GM21526 (cell line): Measurements from ENCODE around the gene VEPH1.

Experiments used
- ATAC-seq: cut with Tn5 transposase; IDR thresholded peaks from one replicate; pipeline ENCODE4 v1.9.1; 2021; ENCODE audit warnings: moderate library complexity; ENCODE audit not compliant: unreplicated experiment, low FRiP score

VEPH1 gene

GRCh38 chr3:157313186-157313585 lies 190.0 kb downstream of the VEPH1 start:
- ATAC-seq = no peak

DNA sequence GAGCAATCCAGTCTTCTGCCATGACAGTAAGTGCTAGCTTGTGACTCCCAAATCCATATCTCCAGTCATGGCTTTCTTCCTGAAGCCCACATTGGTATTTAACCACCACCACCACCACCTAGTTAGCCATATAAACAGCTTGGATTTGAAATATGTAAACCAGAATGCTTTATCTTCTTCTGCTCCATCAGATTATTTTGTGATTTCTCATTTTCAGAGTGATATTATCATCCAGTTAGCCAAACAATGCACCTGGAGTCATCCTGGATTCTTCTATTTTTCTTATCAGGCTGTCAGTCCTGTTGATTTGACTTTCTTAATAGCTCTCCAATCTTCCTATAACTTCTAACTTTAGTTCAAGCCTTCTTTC lies 190.9 kb downstream of the VEPH1 start:
- ATAC-seq = no peak

GRCh38 chr3:157311633-157312375 lies 191.4 kb downstream of the VEPH1 start:
- no peak for ATAC-seq

DNA sequence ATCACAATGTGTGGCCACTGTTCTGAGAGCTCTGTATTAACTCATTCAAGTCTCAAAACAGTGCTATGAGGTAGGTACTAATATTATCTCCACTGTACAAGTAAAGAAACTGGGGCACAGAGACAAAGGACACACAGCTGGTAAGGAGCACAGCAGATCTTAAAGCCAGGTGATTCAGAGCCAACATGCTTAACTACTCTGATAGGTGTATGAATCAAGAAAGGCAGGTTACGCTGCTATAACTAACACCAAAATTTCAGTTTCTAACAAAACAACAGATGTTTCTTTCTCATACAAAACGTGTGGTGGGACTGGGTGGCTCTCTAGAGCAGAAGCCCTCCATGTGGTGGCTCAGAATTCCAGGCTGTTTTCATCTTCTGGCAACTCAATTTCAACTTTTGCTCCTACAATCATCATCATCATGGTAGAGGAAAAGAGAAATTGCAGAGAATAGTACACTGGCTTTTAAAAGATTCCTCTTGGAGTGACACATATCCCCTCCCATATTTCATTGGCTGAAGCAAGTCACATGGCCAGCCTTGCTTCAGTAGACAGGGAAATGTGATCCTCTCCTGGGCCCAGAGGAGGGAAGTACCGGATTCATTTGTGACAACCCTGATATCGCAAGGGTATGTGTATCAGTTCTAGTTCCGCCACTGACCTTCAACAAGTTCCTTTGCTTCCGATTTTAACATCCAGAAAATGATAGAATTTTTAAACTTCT lies 192.7 kb downstream of the VEPH1 start:
- ATAC-seq = peak; percentile 73

- no peak for ATAC-seq
Observed at GRCh38 chr3:157306502-157306901, 196.7 kb downstream of the VEPH1 start.

- no peak for ATAC-seq
Observed at GRCh38 chr3:157305392-157305791, 197.8 kb downstream of the VEPH1 start.

DNA sequence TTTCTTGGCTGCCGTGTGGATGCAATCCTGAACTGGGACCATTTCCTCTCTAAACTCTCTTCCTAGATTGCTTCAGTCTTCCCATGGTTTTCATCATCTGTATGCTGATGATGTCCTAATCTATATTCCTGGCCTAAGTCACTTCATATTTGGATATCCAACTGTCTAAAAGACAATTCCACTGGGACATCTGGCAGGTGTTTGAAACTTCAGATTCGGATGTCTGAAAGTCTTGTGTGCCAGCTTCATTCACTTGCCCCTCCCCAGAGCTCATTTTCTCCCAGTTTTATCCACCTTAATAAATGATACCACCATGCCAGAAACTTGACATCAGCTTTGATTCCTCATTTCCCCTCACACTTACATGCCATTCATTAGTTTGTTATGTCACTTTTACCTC lies 201.5 kb downstream of the VEPH1 start:
- ATAC-seq = no peak

- no peak for ATAC-seq
Observed at GRCh38 chr3:157300981-157301663, 202.1 kb downstream of the VEPH1 start.

DNA sequence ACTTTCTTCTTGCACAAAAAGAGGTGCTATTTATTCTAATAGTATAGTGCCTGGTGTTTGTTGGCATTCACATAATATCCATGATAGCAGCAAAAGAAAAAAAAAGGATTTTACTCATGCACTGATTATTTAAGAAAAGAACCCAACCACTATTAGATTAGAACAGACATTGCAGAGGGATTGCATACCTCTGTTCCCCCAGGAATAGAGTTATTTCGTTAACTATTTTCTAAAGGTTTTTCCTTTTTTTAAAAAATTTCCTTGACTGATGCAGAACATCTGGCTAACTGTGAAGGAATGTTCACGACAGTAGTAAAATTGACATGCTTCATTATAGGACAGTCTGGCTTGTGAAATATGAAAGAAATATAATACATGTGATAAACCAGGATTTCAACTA lies 203.1 kb downstream of the VEPH1 start:
- ATAC-seq = no peak

DNA sequence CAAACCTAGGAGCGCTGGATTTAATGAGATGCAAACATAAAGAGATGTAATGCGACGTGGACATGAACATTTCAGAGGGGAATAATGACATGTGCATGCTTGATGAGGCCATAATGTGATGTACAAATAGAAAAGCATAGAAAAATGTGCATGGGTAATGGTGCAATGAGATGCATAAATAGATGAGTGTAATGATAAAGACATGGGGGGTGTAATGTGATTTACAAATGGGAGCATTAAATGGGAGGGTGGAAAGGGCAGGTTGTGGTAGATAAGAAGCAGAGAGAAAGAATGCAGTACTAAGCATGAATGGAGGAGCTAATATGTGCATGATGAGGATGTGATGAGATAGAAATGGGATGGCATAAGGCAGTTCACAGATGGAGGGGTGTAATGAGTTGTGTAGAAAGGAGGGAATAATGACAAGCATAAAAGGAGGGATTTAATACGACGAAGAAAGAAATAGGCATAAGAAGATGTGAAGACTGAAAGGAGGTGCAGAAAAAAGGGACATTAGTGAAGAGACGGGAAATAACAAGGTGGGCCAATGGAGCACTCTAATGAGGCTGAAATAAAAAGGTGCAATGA lies 205.8 kb downstream of the VEPH1 start:
- no peak for ATAC-seq

DNA sequence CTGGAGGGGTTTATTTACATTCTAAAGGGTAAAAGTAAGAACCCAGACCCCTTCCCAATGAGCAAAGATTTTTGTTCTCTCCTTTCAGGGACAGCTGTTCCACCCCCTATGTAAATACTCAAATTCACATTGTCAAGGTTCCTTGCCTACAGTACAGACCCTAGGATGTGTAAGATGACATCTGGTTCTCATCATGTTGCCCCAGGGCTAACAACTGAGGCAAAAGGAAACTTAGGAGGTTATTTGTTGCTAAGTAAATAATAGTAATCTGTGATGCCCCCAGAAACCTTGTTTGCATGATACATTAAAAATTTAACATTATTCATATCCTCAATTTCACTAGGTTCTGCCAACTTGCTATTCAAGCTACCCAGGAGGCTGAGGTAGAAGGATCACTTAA lies 208.3 kb downstream of the VEPH1 start:
- ATAC-seq = no peak

DNA sequence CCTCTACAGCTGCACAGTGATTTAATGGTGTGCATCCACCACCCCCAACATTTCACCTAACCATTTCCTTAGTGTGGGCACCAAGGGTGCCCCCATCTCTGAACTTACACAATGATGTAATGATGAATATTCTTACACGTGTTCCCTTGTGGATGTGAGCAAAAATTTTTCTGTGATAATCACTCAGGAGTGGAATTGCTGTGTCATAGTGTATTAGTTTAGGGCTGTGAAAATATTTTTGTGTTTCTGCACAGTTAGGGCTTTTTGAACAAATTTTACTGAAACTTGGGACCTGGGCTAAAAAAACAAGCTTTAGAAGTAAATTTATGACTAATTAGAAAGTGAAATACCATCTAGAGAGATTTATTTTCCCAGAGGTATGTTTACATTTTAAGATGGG lies 208.7 kb downstream of the VEPH1 start:
- no peak for ATAC-seq

DNA sequence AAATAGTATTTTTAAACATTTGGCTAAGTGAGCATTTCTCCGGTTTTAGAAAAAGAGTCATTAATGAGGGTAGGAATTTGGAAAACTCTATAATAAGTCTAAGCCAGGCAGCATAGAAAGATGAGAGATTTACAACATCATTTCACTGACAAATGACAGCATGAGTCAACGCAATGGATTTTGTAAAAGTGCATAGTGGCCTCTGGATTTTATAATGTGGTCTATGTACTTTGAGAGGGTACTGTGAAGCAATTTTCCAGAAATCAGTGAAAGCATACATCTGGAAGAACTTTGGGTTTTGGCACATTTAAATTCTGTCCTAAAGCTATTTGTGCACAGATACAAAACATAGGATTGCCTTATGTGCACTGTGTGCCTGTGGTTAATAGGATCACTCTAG lies 212.4 kb downstream of the VEPH1 start:
- ATAC-seq = no peak

- no peak for ATAC-seq
Observed at GRCh38 chr3:157285966-157286365, 217.2 kb downstream of the VEPH1 start.

GRCh38 chr3:157285141-157285540 lies 218.1 kb downstream of the VEPH1 start:
- no peak for ATAC-seq

- no peak for ATAC-seq
Observed at GRCh38 chr3:157284688-157285087, 218.5 kb downstream of the VEPH1 start.

DNA sequence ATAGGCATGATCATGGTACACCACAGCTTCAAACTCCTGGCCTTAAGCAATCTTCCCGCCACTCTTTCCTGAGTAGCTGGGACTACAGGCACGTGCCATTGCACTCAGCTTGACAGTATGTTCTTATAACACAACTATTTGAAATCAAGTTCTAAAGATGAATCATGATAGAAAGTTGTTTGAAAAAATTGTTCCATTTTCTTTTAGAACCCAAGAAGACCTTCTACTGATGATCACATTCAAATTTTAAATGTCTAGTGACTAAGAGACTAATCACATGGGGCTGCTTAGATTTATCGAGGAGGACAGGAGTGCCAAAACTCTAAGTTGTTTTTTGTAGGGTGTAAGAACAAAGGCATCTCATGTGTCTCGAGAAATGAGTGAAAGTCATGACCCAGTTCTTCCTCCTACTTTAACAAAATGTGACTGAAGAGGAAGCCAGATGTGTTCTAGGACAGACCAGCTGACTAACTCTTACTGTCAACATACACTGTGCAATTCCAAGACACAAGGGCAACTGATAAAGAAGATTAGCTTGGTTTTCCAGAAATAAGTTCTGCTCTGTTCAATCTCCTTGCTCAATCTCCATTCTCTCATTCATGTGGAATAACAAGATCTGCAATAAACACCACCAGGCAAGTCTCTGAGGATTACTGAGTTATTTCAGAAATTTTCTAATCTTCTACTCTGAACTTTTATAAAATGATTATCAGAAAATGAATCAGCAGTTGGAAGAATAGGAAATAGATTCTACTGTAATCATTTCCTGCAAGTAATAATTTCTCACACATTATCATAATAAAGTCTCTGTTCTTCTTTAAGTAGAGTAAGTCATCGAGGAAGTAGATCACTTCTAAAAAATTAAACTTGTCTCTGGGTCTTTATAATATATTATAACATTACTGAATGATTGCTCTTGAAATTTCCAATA lies 220.7 kb downstream of the VEPH1 start:
- no peak for ATAC-seq

GRCh38 chr3:157280786-157281185 lies 222.4 kb downstream of the VEPH1 start:
- ATAC-seq = no peak

GRCh38 chr3:157280354-157280753 lies 222.9 kb downstream of the VEPH1 start:
- no peak for ATAC-seq

- no peak for ATAC-seq
Observed at GRCh38 chr3:157279237-157279636, 224.0 kb downstream of the VEPH1 start.
